Endothelial cell of umbilical vein (primary cell): ENCODE results near the gene SPON1.
A peak's percentile ranks its signal among the peaks of the same experiment; 100 is the strongest.

ENCODE experiments used
- CTCF ChIP-seq, 2 donors: IDR thresholded peaks; 1 replicate in 1 of 2; 2 replicates in 1 of 2; pipeline ENCODE4 v1.5.1; 2011; ENCODE audit warnings: low read length in 2 of 2, mild to moderate bottlenecking in 2 of 2, moderate library complexity in 2 of 2, control low read depth in 1 of 2, inconsistent platforms in 1 of 2, low read depth in 1 of 2; ENCODE audit not compliant: insufficient read depth in 1 of 2; ENCODE audit errors: extremely low read depth in 1 of 2
- EZH2 ChIP-seq: IDR thresholded peaks from 2 replicates; pipeline ENCODE4 v1.6.1; 2012; ENCODE audit warnings: borderline replicate concordance, low read depth, mild to moderate bottlenecking, moderate library complexity, low read length, inconsistent platforms; ENCODE audit not compliant: severe bottlenecking
- FOS ChIP-seq: IDR thresholded peaks from 2 replicates; pipeline ENCODE4 v1.6.1; 2011; ENCODE audit warnings: mild to moderate bottlenecking, low read length, moderate library complexity, borderline replicate concordance; ENCODE audit not compliant: insufficient read depth
- GATA2 ChIP-seq: IDR thresholded peaks from 2 replicates; pipeline ENCODE4 v1.7.0; 2011; ENCODE audit warnings: low read depth, mild to moderate bottlenecking, moderate library complexity, mixed read lengths, low read length; ENCODE audit not compliant: insufficient read length, insufficient read depth
- MAX ChIP-seq: IDR thresholded peaks from 2 replicates; pipeline ENCODE4 v1.6.1; 2011; ENCODE audit not compliant: insufficient read depth, insufficient read length
- MYC ChIP-seq: IDR thresholded peaks from one replicate; pipeline ENCODE4 v1.6.1; 2011; ENCODE audit warnings: mild to moderate bottlenecking, low read depth, low read length
- POLR2A ChIP-seq: IDR thresholded peaks from 2 replicates; pipeline ENCODE4 v1.6.1; 2012; ENCODE audit warnings: low read depth, mild to moderate bottlenecking, control low read depth, low read length

- TF ChIP-seq CTCF (IDR thresholded peaks at IDR 0.05; ENCODE audit: extremely low read depth in 1 of 2, insufficient read depth in 1 of 2, low read depth in 1 of 2, low read length in 2 of 2) (peak in 1 of 2 donors; percentile 11), FOS (no peak), MAX (no peak), POLR2A (no peak), MYC (no peak), EZH2 (no peak), GATA2 (no peak)
Measured at GRCh38 chr11:13970986-13971385, 8.5 kb downstream of the SPON1 start.
